OCI-LY3 (cell line): ENCODE measurements around the gene FUS.
"Not testable (repeated sequence)": the region's sequence is repeated elsewhere in the genome, so short reads cannot be mapped to it uniquely, and the experiment has no call there.

Source experiments
- H2AFZ ChIP-seq: fragments of 200-600, 300-600 bp; shearing (Covaris generic); 2 replicates; pipeline ENCODE4 v1.6.0; 2014; ENCODE audit warnings: antibody characterized with exemption, low read depth, low read length
- H3K27ac ChIP-seq: fragments of 200-600, 300-600 bp; sonication (generic); 2 replicates; pipeline ENCODE4 v1.5.1; 2014; ENCODE audit warnings: mild to moderate bottlenecking, low read length, moderate library complexity, mixed read lengths
- H3K27me3 ChIP-seq: fragments of 200-600, 300-600 bp; sonication (generic); 2 replicates; pipeline ENCODE4 v1.6.1; 2014; ENCODE audit warnings: low read depth, low read length, mixed read lengths
- H3K36me3 ChIP-seq: fragments of 200-600, 300-600 bp; sonication (generic); replicated peaks from 2 replicates; pipeline ENCODE3; 2014; ENCODE audit warnings: low read depth, low read length, mixed read lengths
- H3K4me1 ChIP-seq: fragments of 300-600, 200-600 bp; sonication (generic); 2 replicates; pipeline ENCODE4 v1.6.1; 2014; ENCODE audit warnings: low read length, mixed read lengths
- H3K4me2 ChIP-seq: fragments of 200-600, 300-600 bp; sonication (generic); 2 replicates; pipeline ENCODE4 v1.6.1; 2014; ENCODE audit warnings: low read length, mixed read lengths
- H3K4me3 ChIP-seq: fragments of 300-600, 200-600 bp; sonication (generic); 2 replicates; pipeline ENCODE4 v1.5.1; 2014; ENCODE audit warnings: antibody characterized with exemption, mild to moderate bottlenecking, low read length, moderate library complexity
- H3K79me2 ChIP-seq: fragments of 300-600, 200-600 bp; shearing (Covaris generic); 2 replicates; pipeline ENCODE4 v1.6.1; 2014; ENCODE audit warnings: mild to moderate bottlenecking, low read length, mixed read lengths
- H3K9ac ChIP-seq: fragments of 300-600, 200-600 bp; shearing (Covaris generic); 2 replicates; pipeline ENCODE4 v1.6.0; 2014; ENCODE audit warnings: mild to moderate bottlenecking, low read length, moderate library complexity
- H3K9me3 ChIP-seq: fragments of 200-600, 300-600 bp; shearing (Covaris generic); 2 replicates; pipeline ENCODE4 v1.6.1; 2014; ENCODE audit warnings: low read length, mixed read lengths; ENCODE audit not compliant: insufficient read depth
- H4K20me1 ChIP-seq: fragments of 200-600, 300-600 bp; sonication (generic); 2 replicates; pipeline ENCODE4 v1.6.1; 2016; ENCODE audit warnings: low read length, mixed read lengths; ENCODE audit not compliant: insufficient read depth
- CTCF ChIP-seq: fragments of 200-600, 300-600 bp; sonication (generic); IDR thresholded peaks from 2 replicates; pipeline ENCODE4 v1.5.1; 2014; ENCODE audit warnings: antibody characterized with exemption, low read length, low read depth
- EZH2phosphoT487 ChIP-seq: fragments of 200-600 bp; shearing (Covaris generic); IDR thresholded peaks from 2 replicates; pipeline ENCODE4 v1.6.1; 2018; ENCODE audit warnings: antibody characterized with exemption, mixed run types, low read depth

FUS gene

GRCh38 chr16:31149894-31150890 is 29.7 kb upstream of the FUS start, which contains the start of gene PRSS36:
PRSS36 (minus strand) TSS chr16:31150066; CDS start chr16:31150035, 31 bp downstream.
- TF ChIP-seq EZH2phosphoT487, result no peak
- TF ChIP-seq CTCF, result no peak
- Histone ChIP-seq H3K4me2 (no peak within 1 kb of the TSS), H3K79me2 (no peaks in the 10 kb centered on the region), H3K9ac (no peak within 1 kb of the TSS), H3K27ac (no peak within 1 kb of the TSS), H4K20me1 (no peaks in the 10 kb centered on the region), H3K9me3 (no peaks in the 10 kb centered on the region), H2AFZ (no peak within 1 kb of the TSS), H3K4me1 (no peaks in the 10 kb centered on the region), H3K36me3 (no peaks in the 10 kb centered on the region), H3K4me3 (no peak within 1 kb of the TSS), H3K27me3 (peaks cover 9% of the 10 kb centered on the region)

- not testable (repeated sequence) for H3K9me3 ChIP-seq
These were observed 29.0 kb upstream of the FUS start for GRCh38 chr16:31150976-31151375.

GRCh38 chr16:31157136-31157535 is 22.8 kb upstream of the FUS start:
- no peak overlapping the region for H2AFZ ChIP-seq

More at GRCh38 chr16:31150976-31151375, 29.0 kb upstream of the FUS start:
- not testable (repeated sequence) for H3K4me3 ChIP-seq, H2AFZ ChIP-seq, H3K27ac ChIP-seq, H3K79me2 ChIP-seq, H3K4me1 ChIP-seq, H3K36me3 ChIP-seq, H3K9ac ChIP-seq, H3K27me3 ChIP-seq, H4K20me1 ChIP-seq, H3K4me2 ChIP-seq

GRCh38 chr16:31167315-31167714 is 12.6 kb upstream of the FUS start:
- Histone ChIP-seq H2AFZ (no peak overlapping the region), H3K4me1 (no peaks in the 10 kb centered on the region), H3K27ac (no peak overlapping the region), H4K20me1 (no peaks in the 10 kb centered on the region), H3K79me2 (no peaks in the 10 kb centered on the region), H3K4me3 (no peak overlapping the region), H3K27me3 (0 out of 2 replicates have a peak, but pooled peaks cover 5% of the 10 kb centered on the region), H3K9ac (no peak overlapping the region), H3K9me3 (no peaks in the 10 kb centered on the region), H3K4me2 (no peak overlapping the region), H3K36me3 (no peaks in the 10 kb centered on the region)
- TF ChIP-seq CTCF (no peak), EZH2phosphoT487 (no peak)

More at GRCh38 chr16:31157136-31157535, 22.8 kb upstream of the FUS start:
- no peak overlapping the region for H3K9ac ChIP-seq
- H3K27me3 ChIP-seq, result peaks cover 13% of the 10 kb centered on the region
- TF ChIP-seq EZH2phosphoT487 (no peak), CTCF (no peak)
- no peaks in the 10 kb centered on the region for H3K9me3 ChIP-seq
- H3K4me1 ChIP-seq, result peaks cover 3% of the 10 kb centered on the region; the same call in 1 of the 2 replicates
- no peaks in the 10 kb centered on the region for H3K79me2 ChIP-seq
- peak overlapping the region; percentile 60 for H3K4me2 ChIP-seq
- H3K27ac ChIP-seq, result no peak overlapping the region
- peak overlapping the region; percentile 60 for H3K4me3 ChIP-seq
- H3K36me3 ChIP-seq, result no peaks in the 10 kb centered on the region
- H4K20me1 ChIP-seq, result no peaks in the 10 kb centered on the region
